CD4-positive, alpha-beta T cell treated with Interleukin-4 for 1 hour (primary cell): ENCODE data around the gene FNDC1.

Experiments
- DNase-seq, 2 donors: peaks; one replicate each; pipeline ENCODE4 v3.0.0-alpha.2; 2020 to 2022

Gene FNDC1

GRCh38 chr6:159313018-159313417, 143.8 kb downstream of the FNDC1 start:
- DNase-seq, result no peak

- DNase-seq, result no peak
Observed at GRCh38 chr6:159315562-159315961, 146.4 kb downstream of the FNDC1 start.

DNA sequence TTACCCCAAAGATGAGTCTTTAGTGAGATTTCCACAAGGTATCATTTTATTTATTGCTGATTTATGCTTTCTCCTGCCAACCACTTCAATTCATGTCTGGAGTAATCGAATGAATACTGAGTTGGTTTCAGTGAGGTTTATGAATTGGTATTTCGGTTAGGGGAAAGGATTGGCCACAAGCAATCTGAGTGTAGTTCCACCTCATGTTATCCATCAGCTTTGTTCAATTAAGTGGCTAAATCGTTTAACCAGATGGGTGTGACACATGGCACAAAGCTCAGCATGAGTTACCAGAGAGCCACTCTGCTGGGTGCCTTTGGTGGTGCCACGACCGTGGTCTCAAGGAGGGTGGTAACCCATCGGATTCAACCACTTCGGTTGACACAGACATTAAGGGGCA, 148.2 kb downstream of the FNDC1 start:
- no peak for DNase-seq

DNA sequence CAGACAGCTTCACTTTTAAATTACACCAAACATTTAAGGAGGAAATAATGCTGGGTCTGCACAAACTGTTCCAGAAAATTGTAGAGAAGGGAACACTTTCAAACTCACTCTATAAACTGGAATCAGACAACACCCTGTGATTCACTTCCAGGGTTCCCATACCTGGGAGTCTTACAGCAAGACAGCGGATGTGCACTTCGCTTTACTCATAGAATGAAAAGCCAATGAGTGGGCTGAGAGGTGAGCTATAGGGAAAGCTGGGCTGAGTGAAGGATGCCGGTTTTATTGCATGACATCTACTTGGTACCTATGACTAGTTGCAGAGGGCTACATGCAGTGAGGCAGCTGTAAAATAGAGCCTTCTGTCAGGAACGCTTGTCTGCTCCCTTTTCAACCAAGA, 152.1 kb downstream of the FNDC1 start:
- DNase-seq, result no peak
